HG03095 (cell line): ENCODE data around the gene TRIM37.
"Not testable (repeated sequence)": the region's sequence is repeated elsewhere in the genome, so short reads cannot be mapped to it uniquely, and the experiment has no call there.

ENCODE experiments used
- ATAC-seq: cut with Tn5 transposase; IDR thresholded peaks from one replicate; pipeline ENCODE4 v1.9.1; 2021; ENCODE audit warnings: moderate library complexity; ENCODE audit not compliant: unreplicated experiment

Gene TRIM37, protein sequence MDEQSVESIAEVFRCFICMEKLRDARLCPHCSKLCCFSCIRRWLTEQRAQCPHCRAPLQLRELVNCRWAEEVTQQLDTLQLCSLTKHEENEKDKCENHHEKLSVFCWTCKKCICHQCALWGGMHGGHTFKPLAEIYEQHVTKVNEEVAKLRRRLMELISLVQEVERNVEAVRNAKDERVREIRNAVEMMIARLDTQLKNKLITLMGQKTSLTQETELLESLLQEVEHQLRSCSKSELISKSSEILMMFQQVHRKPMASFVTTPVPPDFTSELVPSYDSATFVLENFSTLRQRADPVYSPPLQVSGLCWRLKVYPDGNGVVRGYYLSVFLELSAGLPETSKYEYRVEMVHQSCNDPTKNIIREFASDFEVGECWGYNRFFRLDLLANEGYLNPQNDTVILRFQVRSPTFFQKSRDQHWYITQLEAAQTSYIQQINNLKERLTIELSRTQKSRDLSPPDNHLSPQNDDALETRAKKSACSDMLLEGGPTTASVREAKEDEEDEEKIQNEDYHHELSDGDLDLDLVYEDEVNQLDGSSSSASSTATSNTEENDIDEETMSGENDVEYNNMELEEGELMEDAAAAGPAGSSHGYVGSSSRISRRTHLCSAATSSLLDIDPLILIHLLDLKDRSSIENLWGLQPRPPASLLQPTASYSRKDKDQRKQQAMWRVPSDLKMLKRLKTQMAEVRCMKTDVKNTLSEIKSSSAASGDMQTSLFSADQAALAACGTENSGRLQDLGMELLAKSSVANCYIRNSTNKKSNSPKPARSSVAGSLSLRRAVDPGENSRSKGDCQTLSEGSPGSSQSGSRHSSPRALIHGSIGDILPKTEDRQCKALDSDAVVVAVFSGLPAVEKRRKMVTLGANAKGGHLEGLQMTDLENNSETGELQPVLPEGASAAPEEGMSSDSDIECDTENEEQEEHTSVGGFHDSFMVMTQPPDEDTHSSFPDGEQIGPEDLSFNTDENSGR

DNA sequence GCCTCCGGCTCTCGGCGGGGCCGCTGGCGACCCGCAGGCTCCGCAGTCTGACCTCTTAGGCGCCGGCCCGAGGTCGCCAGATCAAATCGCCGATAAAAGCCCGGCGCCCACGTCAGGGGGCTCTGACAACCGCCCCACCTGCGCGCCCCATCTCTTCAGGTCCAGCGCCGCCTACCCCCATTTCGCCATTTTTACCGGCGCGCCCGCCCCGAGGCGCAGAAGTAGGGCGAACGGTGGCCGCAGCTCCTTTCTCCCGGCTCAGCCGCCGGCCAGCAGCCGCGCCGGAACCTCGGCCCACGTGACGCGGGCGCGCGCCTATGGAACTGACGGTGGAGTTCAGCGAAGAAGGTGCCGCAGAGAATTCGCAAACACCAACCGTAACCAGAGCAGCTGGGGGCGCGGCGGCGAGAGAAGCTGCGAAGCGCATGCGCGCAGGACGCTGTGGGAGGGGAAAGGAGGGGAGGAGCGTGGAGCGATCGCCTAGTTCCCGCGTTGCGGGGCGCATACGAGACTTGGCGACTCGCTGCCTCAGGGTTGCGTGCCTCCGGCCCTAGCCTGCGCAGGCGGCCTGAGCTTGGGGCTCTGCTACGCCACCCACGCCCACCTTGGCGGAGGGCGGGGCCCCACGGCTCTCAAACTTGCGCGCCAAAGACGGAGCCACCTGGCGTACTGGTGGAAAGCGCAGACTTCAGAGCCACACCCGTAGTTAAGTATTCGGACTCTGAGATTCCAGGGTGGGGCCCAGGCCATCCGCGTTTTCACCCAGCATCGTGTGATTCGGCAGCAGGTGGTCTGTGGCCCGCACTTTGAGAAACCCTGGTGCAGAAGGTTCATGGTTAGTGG is at the start of gene TRIM37:
TRIM37 (minus strand) TSS at position 418 of the 843 bp plus-strand sequence. CDS start 419 bp downstream, outside the sequence.
- ATAC-seq, result peak; percentile 92

GRCh38 chr17:59155439-59156177 is 48.9 kb upstream of the TRIM37 start, which contains the start of gene PRR11:
TSS of gene PRR11 (plus strand) at chr17:59155746. CDS start at chr17:59169753, 14,007 bp downstream.
- ATAC-seq, result peak; percentile 84

DNA sequence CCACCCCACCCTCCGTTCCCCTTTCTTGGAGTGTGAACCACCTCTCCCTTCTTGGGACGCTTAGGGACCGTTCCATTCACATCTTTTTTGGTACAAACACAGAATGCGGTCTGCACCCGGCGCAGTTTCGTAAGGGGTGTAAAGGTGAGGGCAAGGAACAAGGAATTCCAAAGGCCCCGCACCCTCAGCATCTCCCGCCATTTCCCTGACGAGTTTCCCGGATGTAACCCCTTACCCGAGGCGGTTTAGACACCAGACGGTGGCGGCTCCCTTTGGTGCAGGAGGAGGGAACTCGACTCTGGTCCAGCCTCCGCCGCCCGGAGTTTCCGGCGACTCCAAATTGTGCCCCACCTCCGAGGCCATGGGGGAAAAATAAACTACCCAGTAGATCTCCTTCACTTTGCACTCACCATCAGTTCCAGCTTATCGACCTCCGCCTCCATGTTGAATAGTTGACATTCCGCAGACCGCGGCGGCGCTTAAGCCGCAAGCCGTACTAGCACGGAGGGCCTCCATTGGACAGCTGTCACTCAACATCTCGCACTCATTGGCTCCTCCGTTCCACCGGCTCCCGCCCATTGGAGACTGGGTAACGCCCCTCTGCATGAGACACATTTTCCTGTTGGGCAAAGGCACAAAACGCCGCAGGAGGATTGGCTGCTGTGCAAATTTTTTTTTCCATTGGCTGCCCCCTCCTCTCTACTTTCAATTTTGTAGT is 48.2 kb upstream of the TRIM37 start, which contains the start of gene SKA2:
SKA2 (minus strand) TSS at position 466 of the 718 bp plus-strand sequence; CDS start at position 443, 23 bp downstream.
- peak; percentile 76 for ATAC-seq

DNA sequence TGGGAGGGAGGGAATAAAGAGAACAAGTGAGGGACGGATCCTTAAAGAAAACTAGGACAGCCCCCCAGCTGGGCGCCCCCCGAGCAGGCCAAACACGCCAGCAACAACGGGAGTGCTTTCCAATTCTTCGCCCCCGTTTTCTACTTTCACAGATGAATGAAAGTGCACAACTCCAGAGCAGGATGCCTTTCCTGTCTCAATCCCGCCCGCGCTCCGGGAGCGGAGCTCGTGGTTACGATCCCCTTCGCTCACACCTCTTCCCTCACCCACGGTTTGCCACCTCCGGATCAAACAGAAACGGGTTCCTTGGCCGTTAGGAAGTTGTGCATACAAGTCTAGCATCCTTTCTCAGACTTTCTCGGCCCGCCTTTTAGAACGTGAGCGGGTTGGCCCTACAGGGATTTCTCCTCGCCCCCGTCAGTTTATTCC is 47.6 kb upstream of the TRIM37 start:
- ATAC-seq, result no peak

DNA sequence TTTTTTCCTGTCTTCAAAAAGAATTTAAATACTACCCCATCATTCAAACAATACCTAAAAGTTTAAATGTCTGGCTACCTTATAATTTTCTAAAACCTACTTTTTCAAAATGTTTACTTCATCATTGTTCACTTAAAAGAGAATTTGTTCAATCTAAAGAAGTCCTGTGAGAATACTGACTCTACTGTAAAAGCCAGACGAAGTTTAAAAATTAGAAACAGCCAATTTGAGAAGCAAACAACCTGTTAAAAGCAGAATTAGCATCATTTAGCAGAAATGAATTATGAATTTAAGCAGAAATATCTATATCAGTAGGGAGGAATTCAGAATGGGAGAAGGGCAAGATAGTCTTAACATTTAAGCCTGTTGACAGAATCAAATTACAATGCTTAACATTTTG is 46.2 kb upstream of the TRIM37 start:
- ATAC-seq, result no peak

GRCh38 chr17:59151591-59151990 is 44.9 kb upstream of the TRIM37 start:
- no peak for ATAC-seq

- ATAC-seq, result no peak
These were observed 44.3 kb upstream of the TRIM37 start for GRCh38 chr17:59151006-59151405.

- ATAC-seq, result no peak
These were observed 43.3 kb upstream of the TRIM37 start for GRCh38 chr17:59149841-59150511.

DNA sequence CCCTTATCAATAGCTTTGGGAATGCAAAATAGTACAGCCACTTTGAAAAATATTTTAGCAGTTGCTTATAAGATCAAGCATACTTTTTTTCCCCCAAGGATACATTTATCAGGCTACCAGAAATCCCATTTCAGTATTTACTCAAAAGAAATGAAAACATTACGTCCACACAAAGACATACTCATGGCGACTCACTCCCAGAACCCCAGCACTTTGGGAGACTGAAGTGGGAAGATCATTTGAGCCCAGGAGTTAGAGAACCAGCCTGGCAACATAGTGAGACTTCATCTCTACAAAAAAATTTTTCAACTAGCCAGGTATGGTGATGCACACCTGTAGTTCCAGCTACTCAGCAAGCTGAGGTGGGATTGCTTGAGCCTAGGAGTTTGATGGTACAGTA is 42.4 kb upstream of the TRIM37 start:
- no peak for ATAC-seq

- ATAC-seq, result no peak
These were observed 39.0 kb upstream of the TRIM37 start for GRCh38 chr17:59145571-59146096.

DNA sequence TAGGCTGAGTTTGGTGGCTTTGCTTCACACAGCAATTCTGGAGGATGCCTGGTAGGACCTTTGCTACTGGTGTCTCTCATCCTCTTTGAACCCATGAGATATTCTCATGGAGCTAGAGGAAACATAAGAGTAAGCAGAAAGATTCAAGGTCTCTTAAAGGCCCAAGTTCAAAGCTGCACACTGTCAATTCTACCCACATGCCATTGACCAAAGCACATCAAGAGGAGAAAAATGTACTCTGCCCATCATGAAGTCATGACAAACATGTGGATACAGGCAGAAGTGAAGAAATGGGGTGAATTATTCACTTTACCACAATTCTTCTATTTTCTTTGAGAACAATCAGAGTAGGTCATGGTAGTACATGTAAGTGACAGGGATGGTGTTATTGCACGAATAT is 35.2 kb upstream of the TRIM37 start:
- no peak for ATAC-seq

GRCh38 chr17:59139939-59140338 is 33.3 kb upstream of the TRIM37 start:
- ATAC-seq, result no peak

- not testable (repeated sequence) for ATAC-seq
These were observed 31.7 kb upstream of the TRIM37 start for GRCh38 chr17:59138339-59138738.

GRCh38 chr17:59131131-59131530 is 24.5 kb upstream of the TRIM37 start:
- ATAC-seq, result no peak

- ATAC-seq, result no peak
These were observed 23.1 kb upstream of the TRIM37 start for GRCh38 chr17:59129814-59130213.

GRCh38 chr17:59126809-59127417 is 20.2 kb upstream of the TRIM37 start:
- no peak for ATAC-seq

DNA sequence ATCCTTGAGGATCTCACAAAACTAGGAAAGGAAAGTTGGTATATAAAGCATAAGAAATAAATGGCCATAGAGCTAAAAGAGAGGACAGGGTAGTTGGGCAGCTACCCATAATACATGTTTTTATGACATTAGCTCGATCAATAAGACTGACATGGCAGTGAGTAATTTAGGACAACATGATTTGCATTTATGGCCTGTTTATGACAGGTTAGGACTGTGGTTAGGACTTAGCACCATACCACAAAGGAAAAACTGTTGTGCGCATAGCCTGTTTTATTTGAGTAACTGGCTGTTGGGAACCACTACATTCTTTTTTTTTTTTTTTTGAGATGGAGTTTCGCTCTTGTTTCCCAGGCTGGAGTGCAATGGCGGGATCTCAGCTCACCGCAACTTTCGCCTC is 18.0 kb upstream of the TRIM37 start:
- no peak for ATAC-seq

- no peak for ATAC-seq
These were observed 15.3 kb upstream of the TRIM37 start for GRCh38 chr17:59121901-59122480.
